PC-3 (cell line): ENCODE measurements around the gene HSD11B1. TPM values are rescaled to one million over a fixed set of nuclear protein-coding genes. Genes with fewer than 3 reads are reported as not detected.

Experiments
- ATAC-seq: fragments of 200-7000 bp; cut with Tn5 transposase; 2 replicates; pipeline ENCODE4 v1.9.1; 2020; ENCODE audit warnings: mild to moderate bottlenecking, moderate library complexity
- BruUV-seq: library from RNA; stranded (reverse); fragments of 400-500 nt; replicated peaks from 2 replicates; lab custom pipeline; 2021; lab: Mats Ljungman, UMichigan
- CTCF ChIA-PET: fragments of 300-600 bp; sonication (Branson Sonifier 250); formaldehyde crosslinking; loops from one replicate; lab custom pipeline; 2022; ENCODE audit warnings: antibody characterized with exemption; lab: Charles Lee
- POLR2A ChIA-PET: fragments of 300-600 bp; sonication (Branson Sonifier 250); formaldehyde crosslinking; loops from one replicate; lab custom pipeline; 2022; ENCODE audit warnings: antibody characterized with exemption; ENCODE audit not compliant: unreplicated experiment; lab: Charles Lee
- DNase-seq: peaks from one replicate; pipeline ENCODE4 v3.0.0-alpha.2; 2015
- H2AFZ ChIP-seq: fragments of 300-600 bp; sonication (generic); 2 replicates; pipeline ENCODE4 v1.6.0; 2016; ENCODE audit warnings: antibody characterized with exemption, low read length
- H3F3A ChIP-seq: fragments of 300-600 bp; sonication (generic); one replicate; pipeline ENCODE4 v1.6.0; 2017; ENCODE audit warnings: antibody characterized with exemption, low read length, control low read depth, mild to moderate bottlenecking; ENCODE audit not compliant: unreplicated experiment
- H3K27ac ChIP-seq: fragments of 300-600 bp; sonication (generic); 2 replicates; pipeline ENCODE4 v1.5.1; 2016; ENCODE audit warnings: mild to moderate bottlenecking, low read length
- H3K27me3 ChIP-seq: fragments of 300-600 bp; sonication (generic); 2 replicates; pipeline ENCODE4 v1.6.1; 2016; ENCODE audit warnings: low read length, mixed read lengths
- H3K36me3 ChIP-seq: fragments of 300-600 bp; sonication (generic); 2 replicates; pipeline ENCODE4 v1.6.1; 2016; ENCODE audit warnings: low read depth, mixed run types, low read length, mixed read lengths
- H3K4me1 ChIP-seq: fragments of 300-600 bp; sonication (generic); 2 replicates; pipeline ENCODE4 v1.5.1; 2016; ENCODE audit warnings: low read length; ENCODE audit not compliant: insufficient read depth
- H3K4me2 ChIP-seq: fragments of 300-600 bp; sonication (generic); 2 replicates; pipeline ENCODE4 v1.6.0; 2016; ENCODE audit warnings: low read length
- H3K4me3 ChIP-seq: fragments of 300-600 bp; sonication (generic); 2 replicates; pipeline ENCODE4 v1.5.1; 2016; ENCODE audit warnings: mild to moderate bottlenecking, low read length, mixed read lengths
- H3K79me2 ChIP-seq: fragments of 300-600 bp; sonication (generic); 2 replicates; pipeline ENCODE4 v1.6.1; 2017; ENCODE audit warnings: low read length, mixed read lengths
- H3K9ac ChIP-seq: fragments of 300-600 bp; sonication (generic); 2 replicates; pipeline ENCODE4 v1.6.0; 2016; ENCODE audit warnings: mild to moderate bottlenecking, low read length
- H3K9me2 ChIP-seq: fragments of 300-600 bp; sonication (generic); replicated peaks from 2 replicates; pipeline ENCODE4 v1.6.1; 2016; ENCODE audit warnings: mixed run types, low read length, mixed read lengths
- H3K9me3 ChIP-seq: fragments of 300-600 bp; sonication (generic); 2 replicates; pipeline ENCODE4 v1.6.1; 2016; ENCODE audit warnings: low read length, mixed read lengths
- H4K20me1 ChIP-seq: fragments of 300-600 bp; sonication (generic); 2 replicates; pipeline ENCODE4 v1.6.1; 2016; ENCODE audit warnings: low read length, mixed read lengths
- EZH2 ChIP-seq: fragments of 300-600 bp; sonication (generic); IDR thresholded peaks from one replicate; pipeline ENCODE4 v1.6.1; 2017; ENCODE audit warnings: antibody characterized with exemption, mild to moderate bottlenecking, low read length; ENCODE audit not compliant: unreplicated experiment
- EZH2phosphoT487 ChIP-seq: fragments of 300-600 bp; sonication (generic); IDR thresholded peaks from 2 replicates; pipeline ENCODE4 v1.6.1; 2018; ENCODE audit warnings: mild to moderate bottlenecking, antibody characterized with exemption, low read length, borderline replicate concordance
- intact Hi-C: fragments of 100-400 bp; cut with micrococcal nuclease; formaldehyde crosslinking; loops from 2 replicates; pipeline ENCODE4 v1.9.0; 2023
- total RNA-seq: library from RNA; depleted of rRNA; stranded (reverse); fragments of >200 nt; gene quantifications from 2 replicates; pipeline ENCODE4 v1.2.3, GENCODE V29; 2014
- TF ChIP-seq, protein P1 (sequence below): fragments of 300-600 bp; sonication (generic); conservative IDR thresholded peaks from 2 replicates; pipeline ENCODE4 v1.5.1; 2017; ENCODE audit warnings: antibody characterized with exemption, low read depth, mild to moderate bottlenecking, low read length

The HSD11B1 gene
- total RNA-seq, 1 experiment from 2014 or later, result not detected

DNA sequence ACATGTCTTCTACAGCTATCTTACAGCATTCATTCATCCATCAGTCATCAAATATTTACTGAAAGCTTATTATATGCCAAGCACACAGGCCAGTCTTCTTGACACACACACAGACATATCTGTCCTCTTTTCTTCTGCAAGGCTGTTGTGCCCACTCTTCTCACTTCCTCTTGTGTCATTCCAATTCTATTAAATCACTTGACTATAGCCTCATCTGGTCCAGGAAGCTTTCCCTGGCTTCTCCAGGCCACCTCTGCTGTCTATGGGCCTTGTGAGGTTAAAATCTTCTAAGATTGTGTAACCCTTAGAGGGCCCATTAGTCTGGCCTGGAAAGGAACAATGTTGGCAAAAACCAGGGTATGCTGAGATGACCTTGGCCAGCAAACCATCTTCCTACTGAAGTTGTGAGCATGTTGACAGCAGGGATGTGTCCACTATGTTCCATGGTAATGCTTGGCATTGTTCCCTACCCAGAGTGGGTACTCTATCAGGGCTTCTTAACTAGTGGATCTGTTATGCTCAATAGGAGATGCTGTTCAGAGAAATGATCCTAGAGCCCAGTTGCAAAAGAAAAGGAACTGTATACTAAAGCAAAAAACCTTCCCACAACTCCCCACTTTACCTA, 56.5 kb downstream of the HSD11B1 start:
- no peak overlapping the region for H2AFZ ChIP-seq
- H4K20me1 ChIP-seq, result no peaks in the 10 kb centered on the region
- H3F3A ChIP-seq, result no peaks in the 10 kb centered on the region
- intact Hi-C loops, result no loop called here
- BruUV-seq, result no TSS peak
- no peaks in the 10 kb centered on the region for H3K27me3 ChIP-seq
- no peak overlapping the region for H3K4me3 ChIP-seq
- H3K4me2 ChIP-seq, result no peak overlapping the region
- no peak overlapping the region for H3K27ac ChIP-seq
- no peak overlapping the region for H3K9ac ChIP-seq
- H3K79me2 ChIP-seq, result no peaks in the 10 kb centered on the region
- POLR2A ChIA-PET, result no interaction called here
- no peak for ATAC-seq
- CTCF ChIA-PET, result no interaction called here
- H3K9me2 ChIP-seq, result no peaks in the 10 kb centered on the region
- no peaks in the 10 kb centered on the region for H3K36me3 ChIP-seq
- DNase-seq, result no peak
- no peaks in the 10 kb centered on the region for H3K4me1 ChIP-seq
- H3K9me3 ChIP-seq, result no peaks in the 10 kb centered on the region
- TF ChIP-seq, protein P1, sequence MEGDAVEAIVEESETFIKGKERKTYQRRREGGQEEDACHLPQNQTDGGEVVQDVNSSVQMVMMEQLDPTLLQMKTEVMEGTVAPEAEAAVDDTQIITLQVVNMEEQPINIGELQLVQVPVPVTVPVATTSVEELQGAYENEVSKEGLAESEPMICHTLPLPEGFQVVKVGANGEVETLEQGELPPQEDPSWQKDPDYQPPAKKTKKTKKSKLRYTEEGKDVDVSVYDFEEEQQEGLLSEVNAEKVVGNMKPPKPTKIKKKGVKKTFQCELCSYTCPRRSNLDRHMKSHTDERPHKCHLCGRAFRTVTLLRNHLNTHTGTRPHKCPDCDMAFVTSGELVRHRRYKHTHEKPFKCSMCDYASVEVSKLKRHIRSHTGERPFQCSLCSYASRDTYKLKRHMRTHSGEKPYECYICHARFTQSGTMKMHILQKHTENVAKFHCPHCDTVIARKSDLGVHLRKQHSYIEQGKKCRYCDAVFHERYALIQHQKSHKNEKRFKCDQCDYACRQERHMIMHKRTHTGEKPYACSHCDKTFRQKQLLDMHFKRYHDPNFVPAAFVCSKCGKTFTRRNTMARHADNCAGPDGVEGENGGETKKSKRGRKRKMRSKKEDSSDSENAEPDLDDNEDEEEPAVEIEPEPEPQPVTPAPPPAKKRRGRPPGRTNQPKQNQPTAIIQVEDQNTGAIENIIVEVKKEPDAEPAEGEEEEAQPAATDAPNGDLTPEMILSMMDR, result no peak
- TF ChIP-seq EZH2, result no peak
- no peak for TF ChIP-seq EZH2phosphoT487

DNA sequence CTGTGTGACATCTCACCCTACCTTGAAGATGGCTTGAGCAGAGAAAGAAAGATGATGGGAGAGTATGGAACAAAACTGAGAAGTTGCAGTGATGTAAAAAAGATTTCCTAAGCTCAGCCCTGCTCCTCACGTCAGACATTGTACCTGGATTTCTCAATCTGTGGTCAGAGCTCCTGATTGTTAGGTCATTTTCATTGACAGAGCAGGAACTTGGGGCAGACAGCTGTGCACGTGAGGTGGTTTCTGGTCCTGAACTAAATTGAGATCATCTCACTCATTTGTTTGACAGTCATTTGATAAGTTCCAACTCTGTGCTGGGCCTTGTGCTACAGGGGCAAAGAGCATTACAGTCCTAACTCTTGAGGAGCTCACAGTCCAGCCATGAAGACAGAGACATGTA, 61.4 kb downstream of the HSD11B1 start:
- POLR2A ChIA-PET, result no interaction called here
- Histone ChIP-seq H2AFZ (no peak overlapping the region), H3K9ac (no peak overlapping the region), H3K4me1 (peaks cover 12% of the 10 kb centered on the region), H4K20me1 (no peaks in the 10 kb centered on the region), H3K36me3 (no peaks in the 10 kb centered on the region), H3K27me3 (no peaks in the 10 kb centered on the region), H3K9me3 (no peaks in the 10 kb centered on the region), H3F3A (no peaks in the 10 kb centered on the region), H3K27ac (no peak overlapping the region), H3K4me3 (no peak overlapping the region), H3K9me2 (no peaks in the 10 kb centered on the region), H3K4me2 (no peak overlapping the region), H3K79me2 (no peaks in the 10 kb centered on the region)
- no peak for DNase-seq
- ATAC-seq, result no peak
- CTCF ChIA-PET, result no interaction called here
- no TSS peak for BruUV-seq
- intact Hi-C loops, result no loop called here
- TF ChIP-seq, protein P1, result no peak
- TF ChIP-seq EZH2 (no peak), EZH2phosphoT487 (no peak)

DNA sequence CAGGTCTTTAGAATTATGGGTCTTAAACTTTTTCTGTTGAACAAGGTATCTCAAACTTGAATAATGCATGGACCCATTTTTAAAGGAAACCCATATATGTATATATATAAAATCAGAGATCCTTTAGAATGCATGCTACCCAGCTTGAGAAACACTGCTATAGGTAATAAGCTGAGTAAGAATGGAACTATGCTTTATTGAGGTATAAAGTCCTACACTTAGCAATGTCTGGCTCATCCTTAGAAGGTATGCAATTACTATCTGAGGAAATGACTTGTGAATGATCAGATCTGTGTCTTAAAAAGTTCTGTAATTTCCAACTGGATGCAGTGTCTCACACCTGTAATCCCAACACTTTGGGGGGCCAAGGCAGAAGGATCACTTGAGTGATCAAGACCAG, 62.5 kb downstream of the HSD11B1 start:
- Histone ChIP-seq H3K79me2 (no peaks in the 10 kb centered on the region), H3K4me2 (no peak overlapping the region), H3K9me2 (no peaks in the 10 kb centered on the region), H3K9me3 (no peaks in the 10 kb centered on the region), H3K9ac (no peak overlapping the region), H2AFZ (no peak overlapping the region), H3K4me1 (peaks cover 12% of the 10 kb centered on the region), H3K36me3 (no peaks in the 10 kb centered on the region), H4K20me1 (no peaks in the 10 kb centered on the region), H3K27me3 (no peaks in the 10 kb centered on the region), H3K4me3 (no peak overlapping the region), H3K27ac (no peak overlapping the region), H3F3A (no peaks in the 10 kb centered on the region)
- DNase-seq (no peak), ATAC-seq (no peak)
- TF ChIP-seq EZH2phosphoT487, result no peak
- no peak for TF ChIP-seq EZH2
- TF ChIP-seq, protein P1, result no peak
- intact Hi-C loops, result no loop called here
- ChIA-PET CTCF (no interaction called here), POLR2A (no interaction called here)
- no TSS peak for BruUV-seq
